ENCODE results near the gene EID1. TPM values are rescaled to one million over a fixed set of nuclear protein-coding genes. Genes with fewer than 3 reads are reported as not detected.
"Not testable (repeated sequence)": the region's sequence is repeated elsewhere in the genome, so short reads cannot be mapped to it uniquely, and the experiment has no call there.

The EID1 gene
- total RNA-seq, 1 donor from 2014 or later, result 165 TPM

- no peaks in the 10 kb centered on the region for H3K79me2 ChIP-seq (ENCODE audit: insufficient read depth, low read length)
- no peak overlapping the region for H3K4me3 ChIP-seq (ENCODE audit: insufficient read depth, low read depth, low read length)
- no peak overlapping the region for H2AFZ ChIP-seq (ENCODE audit: low read depth, low read length)
- H3K9ac ChIP-seq (ENCODE audit: low read length), result no peak overlapping the region
- H3K4me1 ChIP-seq (ENCODE audit: insufficient read depth, low read length), result peaks cover 4% of the 10 kb centered on the region
- FAIRE-seq, result no peak
- DNase-seq (ENCODE audit: low read depth), result no peak
- H3K27ac Mint-ChIP-seq (ENCODE audit: unreplicated experiment), result no peak overlapping the region
- H3K27me3 Mint-ChIP-seq (ENCODE audit: low read depth, unreplicated experiment), result no peaks in the 10 kb centered on the region
- no peak overlapping the region for H3K4me3 Mint-ChIP-seq (ENCODE audit: unreplicated experiment)
- H3K36me3 Mint-ChIP-seq (ENCODE audit: low read depth, unreplicated experiment), result peaks cover 4% of the 10 kb centered on the region
- H3K9me3 Mint-ChIP-seq (ENCODE audit: unreplicated experiment), result no peaks in the 10 kb centered on the region
- H3K27ac ChIP-seq (ENCODE audit: low read depth, low read length), result no peak overlapping the region
- H3K36me3 ChIP-seq (ENCODE audit: insufficient read depth, low read length), result no peaks in the 10 kb centered on the region
- H3K9me3 ChIP-seq (ENCODE audit: insufficient read depth, low read depth, low read length), result no peaks in the 10 kb centered on the region
- no peaks in the 10 kb centered on the region for H3K27me3 ChIP-seq (ENCODE audit: insufficient read depth, low read length)
- peaks cover 5% of the 10 kb centered on the region for H3K4me1 Mint-ChIP-seq (ENCODE audit: low read depth, unreplicated experiment)
- TF ChIP-seq CTCF (IDR thresholded peaks at IDR 0.05; ENCODE audit: insufficient read depth, low read depth, low read length), result no peak
- no peak for TF ChIP-seq EZH2 (IDR thresholded peaks at IDR 0.05; ENCODE audit: insufficient read depth, low read length)
- H3K4me2 ChIP-seq (ENCODE audit: low read length), result no peak overlapping the region
- H4K20me1 ChIP-seq (ENCODE audit: insufficient read depth, low read length), result no peaks in the 10 kb centered on the region
Observed at GRCh38 chr15:48850648-48851047, 27.3 kb upstream of the EID1 start.

- Mint-ChIP-seq H3K4me1 (ENCODE audit: low read depth, unreplicated experiment) (peaks cover 14% of the 10 kb centered on the region), H3K27ac (ENCODE audit: unreplicated experiment) (no peak overlapping the region), H3K4me3 (ENCODE audit: unreplicated experiment) (no peak overlapping the region), H3K36me3 (ENCODE audit: low read depth, unreplicated experiment) (peaks cover 4% of the 10 kb centered on the region), H3K27me3 (ENCODE audit: low read depth, unreplicated experiment) (no peaks in the 10 kb centered on the region), H3K9me3 (ENCODE audit: unreplicated experiment) (no peaks in the 10 kb centered on the region)
- Histone ChIP-seq H3K9ac (ENCODE audit: low read length) (no peak overlapping the region), H3K79me2 (ENCODE audit: insufficient read depth, low read length) (no peaks in the 10 kb centered on the region), H3K27me3 (ENCODE audit: insufficient read depth, low read length) (no peaks in the 10 kb centered on the region), H3K27ac (ENCODE audit: low read depth, low read length) (no peak overlapping the region), H4K20me1 (ENCODE audit: insufficient read depth, low read length) (no peaks in the 10 kb centered on the region), H3K9me3 (ENCODE audit: insufficient read depth, low read depth, low read length) (no peaks in the 10 kb centered on the region), H3K4me1 (ENCODE audit: insufficient read depth, low read length) (peaks cover 10% of the 10 kb centered on the region), H3K4me2 (ENCODE audit: low read length) (no peak overlapping the region), H3K4me3 (ENCODE audit: insufficient read depth, low read depth, low read length) (no peak overlapping the region), H3K36me3 (ENCODE audit: insufficient read depth, low read length) (no peaks in the 10 kb centered on the region), H2AFZ (ENCODE audit: low read depth, low read length) (no peak overlapping the region)
- no peak for FAIRE-seq
- DNase-seq (ENCODE audit: low read depth), result no peak
- TF ChIP-seq EZH2 (IDR thresholded peaks at IDR 0.05; ENCODE audit: insufficient read depth, low read length) (no peak), CTCF (IDR thresholded peaks at IDR 0.05; ENCODE audit: insufficient read depth, low read depth, low read length) (no peak)
Observed at GRCh38 chr15:48851956-48852355, 26.0 kb upstream of the EID1 start.

GRCh38 chr15:48854434-48854833 is 23.5 kb upstream of the EID1 start:
- H3K36me3 ChIP-seq (ENCODE audit: insufficient read depth, low read length); H3K27ac ChIP-seq (ENCODE audit: low read depth, low read length); DNase-seq (ENCODE audit: low read depth); H3K27me3 ChIP-seq (ENCODE audit: insufficient read depth, low read length); H3K9me3 ChIP-seq (ENCODE audit: insufficient read depth, low read depth, low read length); H3K9ac ChIP-seq (ENCODE audit: low read length); H3K79me2 ChIP-seq (ENCODE audit: insufficient read depth, low read length); H3K4me3 ChIP-seq (ENCODE audit: insufficient read depth, low read depth, low read length); H3K36me3 Mint-ChIP-seq (ENCODE audit: low read depth, unreplicated experiment); H3K4me2 ChIP-seq (ENCODE audit: low read length); H3K27ac Mint-ChIP-seq (ENCODE audit: unreplicated experiment); H3K27me3 Mint-ChIP-seq (ENCODE audit: low read depth, unreplicated experiment); H3K9me3 Mint-ChIP-seq (ENCODE audit: unreplicated experiment); H3K4me3 Mint-ChIP-seq (ENCODE audit: unreplicated experiment); H2AFZ ChIP-seq (ENCODE audit: low read depth, low read length); H4K20me1 ChIP-seq (ENCODE audit: insufficient read depth, low read length); FAIRE-seq: not testable (repeated sequence)
- H3K4me1 ChIP-seq (ENCODE audit: insufficient read depth, low read length), result peaks cover 17% of the 10 kb centered on the region
- H3K4me1 Mint-ChIP-seq (ENCODE audit: low read depth, unreplicated experiment), result peaks cover 29% of the 10 kb centered on the region
